B cell (primary cell): ENCODE data around the gene TRAF5. TPM values are rescaled to one million over a fixed set of nuclear protein-coding genes. Genes with fewer than 3 reads are reported as not detected.

Source experiments
- ATAC-seq: fragments of 200-7000 bp; cut with Tn5 transposase; one replicate; pipeline ENCODE4 v1.10.0; 2021; ENCODE audit warnings: low read depth, mild to moderate bottlenecking, moderate number of reproducible peaks, moderate library complexity
- CTCF ChIA-PET: fragments of 350-600 bp; sonication (Branson Sonifier 250); formaldehyde crosslinking; loops from one replicate; lab custom pipeline; 2021; ENCODE audit warnings: antibody characterized with exemption, inconsistent platforms; lab: Charles Lee
- POLR2A ChIA-PET: fragments of 350-600 bp; sonication (Branson Sonifier 250); formaldehyde crosslinking; loops from one replicate; lab custom pipeline; 2021; ENCODE audit warnings: antibody characterized with exemption; lab: Charles Lee
- DNase-seq: peaks from one replicate; pipeline ENCODE4 v3.0.0; 2013
- H2AFZ ChIP-seq: 2 replicates; pipeline ENCODE4 v1.6.1; 2012; ENCODE audit warnings: mild to moderate bottlenecking, low read depth, low read length; ENCODE audit not compliant: insufficient read depth, poor library complexity, severe bottlenecking
- H3K27ac ChIP-seq, 2 donors: 1 replicate in 1 of 2; 2 replicates in 1 of 2; pipeline ENCODE4 v1.5.1; 2012 to 2013; ENCODE audit warnings: low read length in 2 of 2, mild to moderate bottlenecking in 2 of 2, moderate library complexity in 1 of 2
- H3K27me3 ChIP-seq, 4 experiments: fragments of 200-600 bp in 1 of 4; sonication (generic) in 1 of 4; replicated peaks in 1 of 4; 1 replicate in 2 of 4; 2 replicates in 2 of 4; pipeline versions ENCODE4 v1.6.1 to v1.7.0; 2013 to 2016; ENCODE audit warnings: low read length in 3 of 4, mild to moderate bottlenecking in 2 of 4, mixed read lengths in 1 of 4, moderate library complexity in 1 of 4; ENCODE audit not compliant: insufficient read depth in 4 of 4, control insufficient read depth in 3 of 4; ENCODE audit errors: control extremely low read depth in 1 of 4
- H3K36me3 ChIP-seq, 2 experiments: replicated peaks in 1 of 2; 1 replicate in 1 of 2; 2 replicates in 1 of 2; pipeline versions ENCODE4 v1.6.1 to v1.7.1; 2013; ENCODE audit warnings: low read length in 1 of 2; ENCODE audit not compliant: insufficient read depth in 2 of 2, control insufficient read depth in 1 of 2; ENCODE audit errors: control extremely low read depth in 1 of 2, extremely low read depth in 1 of 2
- H3K4me1 ChIP-seq, 2 donors: fragments of 200-600 bp in 1 of 2; sonication (generic) in 1 of 2; 1 replicate in 1 of 2; 2 replicates in 1 of 2; pipeline versions ENCODE4 v1.5.1 to v1.6.1; 2013 to 2017; ENCODE audit warnings: low read length in 2 of 2; ENCODE audit not compliant: control insufficient read depth in 2 of 2, insufficient read depth in 2 of 2
- H3K4me2 ChIP-seq: replicated peaks from 2 replicates; pipeline ENCODE3; 2012; ENCODE audit warnings: mild to moderate bottlenecking, low read depth, low read length; ENCODE audit not compliant: poor library complexity, severe bottlenecking
- H3K4me3 ChIP-seq, 5 experiments: fragments of 200-600 bp in 1 of 5; sonication (generic) in 1 of 5; 1 replicate in 3 of 5; 2 replicates in 2 of 5; pipeline versions ENCODE4 v1.5.1 to v1.7.0; 2011 to 2016; ENCODE audit warnings: low read length in 4 of 5, mild to moderate bottlenecking in 4 of 5, low read depth in 2 of 5, control low read depth in 1 of 5, moderate library complexity in 1 of 5; ENCODE audit not compliant: insufficient read depth in 1 of 5; ENCODE audit errors: control extremely low read depth in 1 of 5, extremely low read depth in 1 of 5
- H3K79me2 ChIP-seq: fragments of 200-600 bp; sonication (generic); one replicate; pipeline ENCODE4 v1.6.0; 2016; ENCODE audit warnings: low read length; ENCODE audit not compliant: control insufficient read depth, insufficient read depth
- H3K9ac ChIP-seq: fragments of 200-600 bp; sonication (generic); 2 replicates; pipeline ENCODE4 v1.6.1; 2017; ENCODE audit warnings: mild to moderate bottlenecking, low read length, moderate library complexity
- H3K9me3 ChIP-seq, 3 donors: one replicate each; pipeline versions ENCODE4 v1.6.1 to v1.7.1; 2013; ENCODE audit warnings: low read length in 2 of 3; ENCODE audit not compliant: control insufficient read depth in 2 of 3, insufficient read depth in 1 of 3; ENCODE audit errors: control extremely low read depth in 1 of 3
- H4K20me1 ChIP-seq: 2 replicates; pipeline ENCODE4 v1.6.0; 2012; ENCODE audit warnings: mild to moderate bottlenecking, low read length; ENCODE audit not compliant: insufficient read depth, control insufficient read depth, poor library complexity, severe bottlenecking
- H3K27ac Mint-ChIP-seq: one replicate; pipeline ENCODE4 v1.8.0; 2021; ENCODE audit warnings: mixed read lengths
- H3K27me3 Mint-ChIP-seq: one replicate; pipeline ENCODE4 v1.8.0; 2021; ENCODE audit warnings: mixed read lengths
- H3K4me1 Mint-ChIP-seq: one replicate; pipeline ENCODE4 v1.8.0; 2021; ENCODE audit warnings: mixed read lengths
- H3K4me3 Mint-ChIP-seq: one replicate; pipeline ENCODE4 v1.8.0; 2021; ENCODE audit warnings: mixed read lengths
- H3K9me3 Mint-ChIP-seq: one replicate; pipeline ENCODE4 v1.8.0; 2022; ENCODE audit warnings: mixed read lengths; ENCODE audit not compliant: insufficient read depth
- CTCF ChIP-seq: fragments of 200-600 bp; IDR thresholded peaks from one replicate; pipeline ENCODE4 v1.8.0; 2022; ENCODE audit warnings: antibody characterized with exemption, mild to moderate bottlenecking
- EZH2 ChIP-seq: IDR thresholded peaks from 2 replicates; pipeline ENCODE4 v1.6.1; 2012; ENCODE audit warnings: borderline replicate concordance, low read depth, mild to moderate bottlenecking, moderate library complexity, low read length; ENCODE audit not compliant: insufficient read depth, poor library complexity, severe bottlenecking
- WGBS: methylation state at CpG from one replicate; pipeline ENCODE4 v1.1.5; 2013; ENCODE audit warnings: missing lambda C conversion rate; ENCODE audit not compliant: insufficient coverage; 5-methylcytosine and 5-hydroxymethylcytosine counted together
- intact Hi-C: fragments of 100-400 bp; cut with micrococcal nuclease; formaldehyde crosslinking; loops from one replicate; pipeline ENCODE4 v1.10.0; 2022
- polyA plus RNA-seq: library from polyadenylated mRNA; depleted of rRNA; stranded (reverse); fragments of >200 nt; gene quantifications from 2 replicates; pipeline ENCODE4 v1.2.3, GENCODE V29; 2012
- total RNA-seq, 2 donors: library from RNA; stranded (reverse); fragments of 120-200 nt in 1 of 2; gene quantifications; 1 replicate in 1 of 2; 2 replicates in 1 of 2; pipeline versions ENCODE4 v1.2.3 to v1.2.4, GENCODE V29; 2013 to 2022

The TRAF5 gene
- total and polyA plus RNA-seq, 2 donors (not counting 1 experiment from before 2014, with no cell fraction given): 129 to 143 TPM

- H3K27me3 ChIP-seq: no peaks in the 10 kb centered on the region
- ChIA-PET CTCF (interaction anchor here (3.1 to 18.7 kb wide), 2 partner anchors 10 to 18 kb away, joined by 13 to 333 read pairs; partner anchors contain the start of gene TRAF5), POLR2A (interaction anchor here (1.1 kb wide), 1 partner anchor 10 kb away, joined by 4 read pairs; no protein-coding TSS in a partner anchor)
- peaks cover 0 to 38% of the 10 kb centered on the region in 2 experiments for H3K36me3 ChIP-seq
- peaks cover 47% of the 10 kb centered on the region for H4K20me1 ChIP-seq
- peak overlapping the region; percentile 84 for H3K27ac Mint-ChIP-seq
- peak overlapping the region; percentile 62 for H3K4me3 Mint-ChIP-seq
- H3K9ac ChIP-seq: peak overlapping the region; percentile 30
- ATAC-seq (no peak), DNase-seq (no peak)
- 83% methylated on average over 6 of the region's 7 CpGs for WGBS
- H3K4me3 ChIP-seq: peak overlapping the region in 1 of 5 experiments; percentile 54
- H3K4me2 ChIP-seq: peak overlapping the region; percentile 80
- peaks cover 90% of the 10 kb centered on the region for H3K4me1 Mint-ChIP-seq
- H3K27ac ChIP-seq: peak overlapping the region; percentile 90 to 92
- H3K27me3 Mint-ChIP-seq: no peaks in the 10 kb centered on the region
- intact Hi-C loops: loop anchor here (2.0 to 10.0 kb wide), 3 partner anchors 15 to 993 kb away; no protein-coding TSS in a partner anchor
- TF ChIP-seq EZH2 (no peak), CTCF (no peak)
- no peaks in the 10 kb centered on the region for H3K9me3 Mint-ChIP-seq
- H2AFZ ChIP-seq: no peak overlapping the region
- peaks cover 97 to 98% of the 10 kb centered on the region in 2 donors for H3K4me1 ChIP-seq
- H3K9me3 ChIP-seq: no peaks in the 10 kb centered on the region
- peaks cover 100% of the 10 kb centered on the region for H3K79me2 ChIP-seq
Measured at GRCh38 chr1:211337430-211338223, 11.0 kb downstream of the TRAF5 start.
